Spleen (tissue), 11 donors: Measurements from ENCODE around the gene INPP4B. TPM values are rescaled to one million over a fixed set of nuclear protein-coding genes. Genes with fewer than 3 reads are reported as not detected.

ENCODE experiments used
- DNase-seq: peaks from one replicate; pipeline ENCODE4 v3.0.0-alpha.2; 2020
- H3K27ac ChIP-seq, 8 donors: fragments of 200-600 bp; sonication (generic) in 7 of 8; 1 replicate in 4 of 8; 2 replicates in 4 of 8; pipeline versions ENCODE4 v1.5.0 to v1.8.0; 2016 to 2021; ENCODE audit warnings: inconsistent platforms in 4 of 8, mild to moderate bottlenecking in 4 of 8, moderate library complexity in 1 of 8
- H3K27me3 ChIP-seq, 7 donors: fragments of 200-600 bp; sonication (generic) in 6 of 7; replicated peaks in 1 of 7; 1 replicate in 4 of 7; 2 replicates in 3 of 7; pipeline versions ENCODE4 v1.5.0 to v1.8.0; 2016 to 2021; ENCODE audit warnings: inconsistent platforms in 3 of 7, mild to moderate bottlenecking in 1 of 7
- H3K36me3 ChIP-seq, 6 donors: fragments of 200-600 bp; sonication (generic) in 5 of 6; 1 replicate in 4 of 6; 2 replicates in 2 of 6; pipeline versions ENCODE4 v1.5.0 to v1.8.0; 2016 to 2021; ENCODE audit warnings: inconsistent platforms in 2 of 6
- H3K4me1 ChIP-seq, 6 donors: fragments of 200-600 bp; sonication (generic) in 5 of 6; 1 replicate in 3 of 6; 2 replicates in 3 of 6; pipeline versions ENCODE4 v1.5.0 to v1.8.0; 2016 to 2021; ENCODE audit warnings: inconsistent platforms in 3 of 6
- H3K4me3 ChIP-seq, 8 donors: fragments of 200-600 bp; sonication (generic) in 7 of 8; 1 replicate in 4 of 8; 2 replicates in 4 of 8; pipeline versions ENCODE4 v1.5.0 to v1.8.0; 2016 to 2021; ENCODE audit warnings: inconsistent platforms in 4 of 8, mild to moderate bottlenecking in 4 of 8, moderate library complexity in 2 of 8
- H3K9me3 ChIP-seq, 8 donors: fragments of 200-600 bp; sonication (generic) in 7 of 8; 1 replicate in 4 of 8; 2 replicates in 4 of 8; pipeline versions ENCODE4 v1.5.0 to v1.8.0; 2016 to 2021; ENCODE audit warnings: inconsistent platforms in 4 of 8
- POLR2A ChIP-seq, 3 donors: fragments of 450-650 bp; IDR thresholded peaks; one replicate each; pipeline ENCODE4 v1.5.1; 2017; ENCODE audit warnings: antibody characterized with exemption in 3 of 3, mild to moderate bottlenecking in 1 of 3
- POLR2AphosphoS5 ChIP-seq, 3 donors: sonication (generic); formaldehyde crosslinking; IDR thresholded peaks; one replicate each; pipeline ENCODE4 v1.5.1; 2017; ENCODE audit warnings: antibody characterized with exemption in 3 of 3
- WGBS, 5 donors: extraction: QIAGEN DNeasy Blood & Tissue Kit in 3 of 5; methylation state at CpG; one replicate each; pipeline versions ENCODE4 v1.1.5 to v1.1.7; 2013 to 2018; 5-methylcytosine and 5-hydroxymethylcytosine counted together
- intact Hi-C: fragments of 100-400 bp; cut with DNase I; formaldehyde crosslinking; loops from one replicate; pipeline ENCODE4 v1.15.0; 2023; ENCODE audit warnings: low total_unique reads
- polyA plus RNA-seq, 3 donors: library from polyadenylated mRNA; stranded (reverse); fragments of 200-250 nt; gene quantifications; one replicate each; pipeline ENCODE4 v1.2.1, GENCODE V29; 2013
- total RNA-seq, 7 donors: library from RNA; depleted of rRNA in 3 of 7; stranded (reverse); fragments of >200 nt in 3 of 7; fragmentation: NEBNext Ultra II Directional in 4 of 7; extraction: Animal tissue kit (Norgen Biotek cat#: 25700) in 4 of 7; gene quantifications; one replicate each; pipeline versions ENCODE4 v1.1.0 to v1.2.1, GENCODE V29; 2016 to 2021
- TF ChIP-seq, protein P1 (sequence below), 11 experiments: fragments of 200-600 bp in 7 of 11; fragments of 450-650 bp in 4 of 11; sonication (generic) in 4 of 11; IDR thresholded peaks in 8 of 11; conservative IDR thresholded peaks in 3 of 11; 1 replicate in 7 of 11; 2 replicates in 4 of 11; pipeline versions ENCODE4 v1.4.0 to v1.8.0; 2016 to 2021; ENCODE audit warnings: antibody characterized with exemption in 11 of 11, inconsistent platforms in 4 of 11, mild to moderate bottlenecking in 1 of 11
- donor health status: healthy with polysubstance abuse.
- donor health status: DM: no; HTN: no; CAD: no; lungs with moderate emphysema.
- donor health status: DM: no; HTN: no; CAD: no.
- donor health status: Bipolar disorder and iron deficiency.
- donor health status: healthy.
- donor health status: DM: no; HTN: no; CAD: no.
- donor health status: DM: yes; HTN: yes; CAD: no.

The INPP4B gene
- total and polyA plus RNA-seq, 10 donors: 0.78 to 31.6 (median 26.8) TPM

- intact Hi-C loops: no loop called here
- no peak overlapping the region for H3K4me3 ChIP-seq
- no peaks in the 10 kb centered on the region for H3K27me3 ChIP-seq
- TF ChIP-seq POLR2AphosphoS5 (IDR thresholded peaks at IDR 0.05): no peak
- TF ChIP-seq POLR2A (IDR thresholded peaks at IDR 0.05): no peak
- TF ChIP-seq, protein P1, sequence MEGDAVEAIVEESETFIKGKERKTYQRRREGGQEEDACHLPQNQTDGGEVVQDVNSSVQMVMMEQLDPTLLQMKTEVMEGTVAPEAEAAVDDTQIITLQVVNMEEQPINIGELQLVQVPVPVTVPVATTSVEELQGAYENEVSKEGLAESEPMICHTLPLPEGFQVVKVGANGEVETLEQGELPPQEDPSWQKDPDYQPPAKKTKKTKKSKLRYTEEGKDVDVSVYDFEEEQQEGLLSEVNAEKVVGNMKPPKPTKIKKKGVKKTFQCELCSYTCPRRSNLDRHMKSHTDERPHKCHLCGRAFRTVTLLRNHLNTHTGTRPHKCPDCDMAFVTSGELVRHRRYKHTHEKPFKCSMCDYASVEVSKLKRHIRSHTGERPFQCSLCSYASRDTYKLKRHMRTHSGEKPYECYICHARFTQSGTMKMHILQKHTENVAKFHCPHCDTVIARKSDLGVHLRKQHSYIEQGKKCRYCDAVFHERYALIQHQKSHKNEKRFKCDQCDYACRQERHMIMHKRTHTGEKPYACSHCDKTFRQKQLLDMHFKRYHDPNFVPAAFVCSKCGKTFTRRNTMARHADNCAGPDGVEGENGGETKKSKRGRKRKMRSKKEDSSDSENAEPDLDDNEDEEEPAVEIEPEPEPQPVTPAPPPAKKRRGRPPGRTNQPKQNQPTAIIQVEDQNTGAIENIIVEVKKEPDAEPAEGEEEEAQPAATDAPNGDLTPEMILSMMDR (IDR thresholded peaks at IDR 0.05 in 8 of 11, conservative IDR thresholded peaks at IDR 0.05 in 3 of 11): no peak
- peaks cover 0 to 8% (median 0%) of the 10 kb centered on the region in 6 donors for H3K4me1 ChIP-seq
- peaks cover 0 to 12% (median 2%) of the 10 kb centered on the region in 6 donors for H3K36me3 ChIP-seq
- H3K9me3 ChIP-seq: no peaks in the 10 kb centered on the region
- H3K27ac ChIP-seq: no peak overlapping the region
- DNase-seq: no peak
These were observed 642.6 kb downstream of the INPP4B start for GRCh38 chr4:142203505-142203904.

DNA sequence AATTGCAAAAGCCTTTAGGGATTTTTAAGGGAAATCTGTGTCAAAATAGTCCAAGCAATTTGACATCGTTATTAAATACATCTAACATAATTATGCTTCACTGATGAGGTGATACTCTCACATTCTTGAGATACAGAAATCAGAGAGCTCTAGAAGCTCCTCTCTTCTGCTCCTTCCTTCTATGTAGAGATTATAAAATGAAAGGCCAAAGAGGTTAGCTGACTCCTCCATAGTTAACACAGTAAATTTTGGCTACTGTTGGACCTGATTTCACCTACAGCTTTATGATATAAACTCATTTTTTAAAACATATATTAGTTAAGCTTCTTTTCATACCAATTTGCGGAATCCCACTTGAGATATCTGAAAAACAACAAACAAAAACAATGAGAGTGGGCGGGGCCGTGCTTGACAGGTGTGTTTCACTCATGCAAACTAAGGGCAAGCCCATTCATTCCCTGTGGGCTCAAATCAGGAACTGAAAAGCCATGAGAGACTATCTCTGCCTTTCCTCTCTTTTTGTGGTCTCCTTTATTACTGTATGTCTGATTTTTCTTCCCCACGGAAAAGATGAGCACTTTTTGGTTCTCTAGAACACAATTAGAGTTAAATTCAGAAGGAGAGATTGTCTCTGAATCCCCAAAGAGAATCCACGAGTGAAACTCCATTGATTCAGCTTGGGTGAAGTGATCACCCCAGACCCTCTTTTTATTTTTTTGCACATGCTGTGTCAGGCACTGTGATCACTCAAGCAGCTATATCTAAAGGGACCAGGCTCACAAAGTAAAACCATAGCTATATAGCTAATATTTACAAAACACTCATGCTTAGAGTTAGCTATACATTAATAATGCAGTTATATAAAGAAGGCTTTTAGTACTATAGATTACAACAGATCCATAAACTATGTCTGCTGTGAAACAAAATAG is 643.4 kb downstream of the INPP4B start:
- H3K4me3 ChIP-seq: no peak overlapping the region
- WGBS, 5 donors: 74 to 80% (median 77%) methylated on average over 6 of the region's 6 CpGs
- H3K4me1 ChIP-seq: peaks cover 0 to 8% (median 0%) of the 10 kb centered on the region in 6 donors
- H3K27ac ChIP-seq: no peak overlapping the region
- peaks cover 0 to 10% (median under 1%) of the 10 kb centered on the region in 6 donors for H3K36me3 ChIP-seq
- no peaks in the 10 kb centered on the region for H3K27me3 ChIP-seq
- H3K9me3 ChIP-seq: no peaks in the 10 kb centered on the region
- intact Hi-C loops: no loop called here
- DNase-seq: no peak
- TF ChIP-seq, protein P1 (IDR thresholded peaks at IDR 0.05 in 8 of 11, conservative IDR thresholded peaks at IDR 0.05 in 3 of 11): no peak
- TF ChIP-seq POLR2AphosphoS5 (IDR thresholded peaks at IDR 0.05) (no peak), POLR2A (IDR thresholded peaks at IDR 0.05) (no peak)

DNA sequence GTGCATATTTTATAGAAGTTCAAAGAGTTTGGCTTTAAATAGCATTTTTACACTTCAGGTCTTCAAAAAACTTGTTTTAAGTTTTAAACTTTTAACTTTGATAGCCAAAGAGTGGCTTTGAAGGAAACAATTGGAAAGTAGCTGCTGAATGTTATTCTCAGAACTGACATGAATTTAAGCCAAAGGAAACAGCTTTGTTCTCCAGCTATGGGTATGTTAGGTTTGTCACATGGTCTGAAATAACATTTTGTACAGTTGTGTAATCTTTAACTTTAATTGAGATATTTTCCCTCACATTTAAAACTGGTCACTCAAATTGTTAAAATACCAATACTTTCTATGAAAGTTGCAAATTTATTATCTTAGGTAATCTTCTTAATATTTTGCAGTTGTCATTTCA is 645.1 kb downstream of the INPP4B start:
- intact Hi-C loops: no loop called here
- DNase-seq: no peak
- Histone ChIP-seq H3K9me3 (no peaks in the 10 kb centered on the region), H3K27ac (no peak overlapping the region), H3K27me3 (no peaks in the 10 kb centered on the region), H3K4me1 (peaks cover 0 to 8% (median 0%) of the 10 kb centered on the region in 6 donors), H3K4me3 (no peak overlapping the region), H3K36me3 (no peaks in the 10 kb centered on the region)
- no peak for TF ChIP-seq POLR2AphosphoS5 (IDR thresholded peaks at IDR 0.05)
- TF ChIP-seq, protein P1 (IDR thresholded peaks at IDR 0.05 in 8 of 11, conservative IDR thresholded peaks at IDR 0.05 in 3 of 11): no peak
- no peak for TF ChIP-seq POLR2A (IDR thresholded peaks at IDR 0.05)

DNA sequence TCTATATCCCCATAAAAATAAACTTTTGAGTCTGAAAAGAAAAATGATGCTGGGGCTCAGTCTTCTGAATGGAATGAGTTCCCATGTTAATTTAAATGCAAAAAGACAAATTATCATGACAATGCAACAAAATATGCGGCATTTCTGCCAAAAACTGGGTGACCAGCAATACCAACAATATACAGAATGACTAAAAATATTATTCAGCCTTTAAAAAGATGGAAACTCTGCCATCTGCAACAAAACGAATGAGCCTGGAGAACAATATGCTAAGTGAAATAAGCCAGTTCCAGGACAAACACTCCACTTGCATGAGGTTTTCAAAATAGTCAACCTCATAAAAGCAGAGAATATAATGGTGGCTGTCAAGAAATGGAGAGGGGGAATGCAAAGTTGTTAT is 651.2 kb downstream of the INPP4B start:
- WGBS, 5 donors: 83 to 94% (median 89%) methylated on average over 2 of the region's 2 CpGs

More for the DNA sequence above, 651.2 kb downstream of the INPP4B start:
- Histone ChIP-seq H3K9me3 (no peaks in the 10 kb centered on the region), H3K4me1 (no peaks in the 10 kb centered on the region), H3K27ac (no peak overlapping the region), H3K36me3 (peaks cover 0 to 9% (median 0%) of the 10 kb centered on the region in 6 donors), H3K4me3 (no peak overlapping the region), H3K27me3 (no peaks in the 10 kb centered on the region)
- no peak for DNase-seq
- TF ChIP-seq POLR2A (IDR thresholded peaks at IDR 0.05): no peak
- TF ChIP-seq, protein P1 (IDR thresholded peaks at IDR 0.05 in 8 of 11, conservative IDR thresholded peaks at IDR 0.05 in 3 of 11): no peak
- TF ChIP-seq POLR2AphosphoS5 (IDR thresholded peaks at IDR 0.05): no peak
- intact Hi-C loops: no loop called here
